ENCODE measurements around the gene DENND5B. TPM values are rescaled to one million over a fixed set of nuclear protein-coding genes. Genes with fewer than 3 reads are reported as not detected.

The DENND5B gene
- total RNA-seq, 2 donors from 2014 or later, result 31.2 to 37.3 TPM

DNA sequence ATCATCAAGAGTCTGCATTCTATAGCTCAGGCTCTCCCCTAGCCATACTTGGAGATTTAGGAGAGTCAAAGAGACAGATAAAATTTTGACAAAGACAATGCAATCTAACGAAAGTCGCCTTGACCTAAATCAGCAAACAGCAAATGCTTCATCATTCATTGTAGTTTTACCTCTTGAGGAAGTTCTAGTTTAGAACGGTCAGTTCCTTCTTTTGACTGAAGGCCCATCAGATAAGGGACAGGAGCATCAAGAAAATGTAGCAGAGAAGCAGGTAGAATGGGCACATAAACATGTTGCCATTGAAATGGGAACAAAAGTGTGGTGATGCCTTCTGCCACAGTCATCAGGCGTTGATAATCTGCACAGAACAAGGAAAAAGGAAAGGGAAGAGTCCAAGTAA is 130.9 kb downstream of the DENND5B start:
- H3K27ac ChIP-seq, result no peak overlapping the region
- no peaks in the 10 kb centered on the region for H3K36me3 ChIP-seq
- no peak for DNase-seq (ENCODE audit: low spot score)
- no peaks in the 10 kb centered on the region for H3K4me1 ChIP-seq
- H3K9me3 ChIP-seq, result no peaks in the 10 kb centered on the region
- no peak overlapping the region for H3K4me3 ChIP-seq
- H3K27me3 ChIP-seq, result no peaks in the 10 kb centered on the region
- TF ChIP-seq, protein P1, sequence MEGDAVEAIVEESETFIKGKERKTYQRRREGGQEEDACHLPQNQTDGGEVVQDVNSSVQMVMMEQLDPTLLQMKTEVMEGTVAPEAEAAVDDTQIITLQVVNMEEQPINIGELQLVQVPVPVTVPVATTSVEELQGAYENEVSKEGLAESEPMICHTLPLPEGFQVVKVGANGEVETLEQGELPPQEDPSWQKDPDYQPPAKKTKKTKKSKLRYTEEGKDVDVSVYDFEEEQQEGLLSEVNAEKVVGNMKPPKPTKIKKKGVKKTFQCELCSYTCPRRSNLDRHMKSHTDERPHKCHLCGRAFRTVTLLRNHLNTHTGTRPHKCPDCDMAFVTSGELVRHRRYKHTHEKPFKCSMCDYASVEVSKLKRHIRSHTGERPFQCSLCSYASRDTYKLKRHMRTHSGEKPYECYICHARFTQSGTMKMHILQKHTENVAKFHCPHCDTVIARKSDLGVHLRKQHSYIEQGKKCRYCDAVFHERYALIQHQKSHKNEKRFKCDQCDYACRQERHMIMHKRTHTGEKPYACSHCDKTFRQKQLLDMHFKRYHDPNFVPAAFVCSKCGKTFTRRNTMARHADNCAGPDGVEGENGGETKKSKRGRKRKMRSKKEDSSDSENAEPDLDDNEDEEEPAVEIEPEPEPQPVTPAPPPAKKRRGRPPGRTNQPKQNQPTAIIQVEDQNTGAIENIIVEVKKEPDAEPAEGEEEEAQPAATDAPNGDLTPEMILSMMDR (IDR thresholded peaks at IDR 0.05), result no peak

DNA sequence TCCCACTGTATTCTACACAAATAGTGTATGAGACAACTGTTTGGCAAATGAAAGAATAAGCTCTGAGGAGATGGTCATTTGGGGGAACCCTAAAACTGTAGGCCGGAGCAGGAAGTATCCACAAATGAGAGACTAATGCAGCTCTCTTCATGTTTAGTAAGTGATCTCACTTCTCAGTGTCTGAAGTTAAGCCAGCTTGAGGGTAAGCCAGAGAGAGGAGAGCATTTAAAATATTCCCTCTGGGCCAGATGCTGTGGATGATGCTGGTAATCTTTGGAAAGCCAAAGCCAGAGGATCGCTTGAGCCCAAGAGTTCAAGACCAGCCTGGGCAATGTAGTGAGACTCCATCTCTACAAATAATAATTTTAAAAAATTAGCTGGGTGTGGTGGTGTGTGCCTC is 134.4 kb downstream of the DENND5B start:
- no peaks in the 10 kb centered on the region for H3K4me1 ChIP-seq
- no peak for DNase-seq (ENCODE audit: low spot score)
- H3K4me3 ChIP-seq, result no peak overlapping the region
- no peaks in the 10 kb centered on the region for H3K9me3 ChIP-seq
- no peak overlapping the region for H3K27ac ChIP-seq
- TF ChIP-seq, protein P1 (IDR thresholded peaks at IDR 0.05), result no peak
- H3K27me3 ChIP-seq, result no peaks in the 10 kb centered on the region
- no peaks in the 10 kb centered on the region for H3K36me3 ChIP-seq

DNA sequence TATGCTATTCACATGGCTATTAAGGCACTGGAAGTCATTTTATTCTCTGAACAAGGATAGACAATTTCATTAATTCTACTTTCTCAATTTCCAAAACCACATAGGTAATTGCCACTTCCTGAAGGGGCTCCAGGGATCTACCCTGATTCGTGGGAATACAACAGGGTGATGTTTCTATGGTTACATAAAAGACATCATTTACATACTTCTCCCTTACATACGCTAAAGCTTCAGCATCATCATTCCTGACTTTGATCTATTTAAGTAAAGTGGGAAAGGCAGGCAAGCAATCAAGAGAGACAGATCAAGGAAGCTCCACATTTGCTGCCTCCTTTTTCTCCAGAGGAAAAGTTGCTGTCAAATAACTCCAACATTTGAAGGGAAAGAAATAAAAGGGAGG is 146.2 kb downstream of the DENND5B start:
- no peak overlapping the region for H3K27ac ChIP-seq
- peaks cover 11% of the 10 kb centered on the region for H3K36me3 ChIP-seq
- no peaks in the 10 kb centered on the region for H3K4me1 ChIP-seq
- TF ChIP-seq, protein P1 (IDR thresholded peaks at IDR 0.05), result no peak
- no peaks in the 10 kb centered on the region for H3K27me3 ChIP-seq
- no peak overlapping the region for H3K4me3 ChIP-seq
- no peak for DNase-seq (ENCODE audit: low spot score)
- H3K9me3 ChIP-seq, result no peaks in the 10 kb centered on the region

DNA sequence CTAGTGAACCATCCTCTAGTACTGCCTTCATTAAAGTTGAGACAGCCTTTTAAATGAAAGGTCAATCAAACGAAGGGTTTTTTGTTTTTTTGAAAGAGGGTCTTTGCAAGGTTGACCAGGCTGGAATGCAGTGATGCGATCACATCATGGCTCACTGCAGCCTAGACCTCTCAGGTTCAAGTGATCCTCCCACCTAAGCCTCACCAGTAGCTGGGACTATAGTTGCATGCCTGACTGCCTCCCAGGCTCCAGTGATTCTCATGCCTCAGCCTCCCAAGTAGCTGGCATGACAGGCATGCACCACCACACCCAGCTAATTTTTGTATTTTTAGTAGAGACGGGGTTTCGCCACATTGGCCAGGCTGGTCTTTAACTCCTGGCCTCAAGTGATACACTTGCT is 150.3 kb downstream of the DENND5B start:
- no peak overlapping the region for H3K4me3 ChIP-seq
- TF ChIP-seq, protein P1 (IDR thresholded peaks at IDR 0.05), result no peak
- H3K27me3 ChIP-seq, result no peaks in the 10 kb centered on the region
- DNase-seq (ENCODE audit: low spot score), result no peak
- no peak overlapping the region for H3K27ac ChIP-seq
- peaks cover 6% of the 10 kb centered on the region for H3K36me3 ChIP-seq
- H3K4me1 ChIP-seq, result no peaks in the 10 kb centered on the region
- no peaks in the 10 kb centered on the region for H3K9me3 ChIP-seq

DNA sequence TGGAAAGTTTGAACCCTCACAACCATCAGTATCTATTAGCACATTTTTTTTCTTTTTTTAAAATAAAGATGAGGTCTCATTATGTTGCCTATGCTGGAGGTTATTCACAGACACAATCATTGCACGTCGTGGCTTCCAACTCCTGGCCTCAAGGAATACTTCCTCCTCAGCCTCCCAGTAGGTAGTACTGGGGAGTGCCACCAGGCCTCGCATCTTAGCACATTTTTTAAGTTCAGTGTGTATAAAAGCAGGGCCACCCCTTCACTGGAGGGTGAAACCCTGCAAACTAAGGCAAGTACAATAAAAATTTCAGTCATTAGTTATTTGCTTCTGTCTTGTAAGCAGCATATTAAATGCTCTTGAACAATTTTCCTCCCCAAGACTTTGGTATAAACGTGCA is 150.8 kb downstream of the DENND5B start:
- no peaks in the 10 kb centered on the region for H3K9me3 ChIP-seq
- no peaks in the 10 kb centered on the region for H3K4me1 ChIP-seq
- no peak overlapping the region for H3K4me3 ChIP-seq
- no peak overlapping the region for H3K27ac ChIP-seq
- peaks cover 6% of the 10 kb centered on the region for H3K36me3 ChIP-seq
- no peaks in the 10 kb centered on the region for H3K27me3 ChIP-seq
- DNase-seq (ENCODE audit: low spot score), result no peak
- TF ChIP-seq, protein P1 (IDR thresholded peaks at IDR 0.05), result no peak

DNA sequence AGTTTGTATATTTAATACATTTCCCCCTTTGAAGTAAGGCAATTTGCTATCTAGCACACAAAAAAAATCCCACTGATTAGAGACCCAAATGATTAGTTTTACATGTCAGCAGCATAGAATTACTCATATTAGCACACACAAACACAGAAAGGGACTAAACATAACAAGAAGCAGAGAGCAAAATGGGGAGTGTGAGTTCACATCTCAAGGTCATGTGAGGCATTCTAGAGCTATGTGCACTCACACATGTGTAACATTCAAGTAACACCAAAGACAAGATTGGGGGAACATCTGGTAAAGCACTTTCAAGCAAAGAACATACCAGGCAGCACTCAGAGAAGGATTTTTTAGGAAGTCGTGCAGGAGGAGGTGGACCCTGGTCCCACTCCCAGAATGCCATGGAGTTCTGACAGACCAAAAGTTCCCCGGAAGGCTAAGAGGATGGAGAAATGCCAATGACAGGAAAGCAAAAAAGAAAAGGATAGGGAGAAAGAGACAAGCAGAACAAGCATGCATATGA is 159.2 kb downstream of the DENND5B start:
- DNase-seq (ENCODE audit: low spot score), result no peak
- no peak overlapping the region for H3K27ac ChIP-seq

More for the DNA sequence above, 159.2 kb downstream of the DENND5B start:
- Histone ChIP-seq H3K4me1 (no peaks in the 10 kb centered on the region), H3K9me3 (no peaks in the 10 kb centered on the region), H3K4me3 (no peak overlapping the region), H3K27me3 (no peaks in the 10 kb centered on the region), H3K36me3 (no peaks in the 10 kb centered on the region)
- TF ChIP-seq, protein P1 (IDR thresholded peaks at IDR 0.05), result no peak
